Left lung (tissue), 10 donors: Measurements from ENCODE around the gene AAGAB. TPM values are rescaled to one million over a fixed set of nuclear protein-coding genes. Genes with fewer than 3 reads are reported as not detected.

Source experiments
- ATAC-seq: fragments of 200-7000 bp; cut with Tn5 transposase; one replicate; pipeline ENCODE4 v1.9.1; 2020; ENCODE audit warnings: moderate library complexity
- DNase-seq, 4 donors: peaks; one replicate each; pipeline ENCODE4 v3.0.0-alpha.2; 2013 to 2020
- H3K27ac ChIP-seq, 2 donors: fragments of 200-600 bp; sonication (generic) in 1 of 2; one replicate each; pipeline versions ENCODE4 v1.5.0 to v1.8.0; 2020 to 2021
- H3K27me3 ChIP-seq, 2 donors: fragments of 200-600 bp; sonication (generic) in 1 of 2; one replicate each; pipeline versions ENCODE4 v1.5.0 to v1.8.0; 2020 to 2021
- H3K36me3 ChIP-seq, 2 donors: fragments of 200-600 bp; sonication (generic) in 1 of 2; one replicate each; pipeline versions ENCODE4 v1.5.0 to v1.8.0; 2020 to 2021
- H3K4me1 ChIP-seq, 2 donors: fragments of 200-600 bp; one replicate each; pipeline ENCODE4 v1.8.0; 2021
- H3K4me3 ChIP-seq, 2 donors: fragments of 200-600 bp; sonication (generic) in 1 of 2; one replicate each; pipeline versions ENCODE4 v1.5.0 to v1.8.0; 2020 to 2021; ENCODE audit warnings: mild to moderate bottlenecking in 1 of 2
- H3K9me3 ChIP-seq, 2 donors: fragments of 200-600 bp; sonication (generic) in 1 of 2; one replicate each; pipeline versions ENCODE4 v1.5.0 to v1.8.0; 2020 to 2021
- CTCF ChIP-seq, 2 donors: fragments of 200-600 bp; sonication (generic) in 1 of 2; IDR thresholded peaks; one replicate each; pipeline versions ENCODE4 v1.5.0 to v1.8.0; 2021; ENCODE audit warnings: antibody characterized with exemption in 2 of 2
- intact Hi-C, 2 donors: fragments of 100-400 bp; cut with DNase I; formaldehyde crosslinking; loops; one replicate each; pipeline versions ENCODE4 v1.11.2 to v1.14.2; 2022
- polyA plus RNA-seq, 6 donors: library from polyadenylated mRNA; unstranded; fragments of 120-200 nt; gene quantifications; one replicate each; pipeline ENCODE4 v1.2.1, GENCODE V29; 2013; ENCODE audit not compliant: insufficient read length in 6 of 6
- total RNA-seq, 2 donors: library from RNA; stranded (reverse); fragmentation: NEBNext Ultra II Directional; extraction: Animal tissue kit (Norgen Biotek cat#: 25700); gene quantifications; one replicate each; pipeline ENCODE4 v1.2.1, GENCODE V29; 2021
- donor health status: DM: no; HTN: yes; CAD: no.
- donor health status: DM: no; HTN: no; CAD: no.

AAGAB gene
- total and polyA plus RNA-seq, 8 donors = 24.9 to 42.4 (median 29.9) TPM

GRCh38 chr15:67185051-67185450, 69.4 kb downstream of the AAGAB start:
- no peak overlapping the region for H3K27ac ChIP-seq

GRCh38 chr15:67184208-67184925, 70.1 kb downstream of the AAGAB start:
- DNase-seq (no peak), ATAC-seq (no peak)
- TF ChIP-seq CTCF (IDR thresholded peaks at IDR 0.05) = no peak
- Histone ChIP-seq H3K4me3 (no peak overlapping the region), H3K9me3 (no peaks in the 10 kb centered on the region), H3K36me3 (peaks cover 0 to 58% of the 10 kb centered on the region in 2 donors), H3K27ac (no peak overlapping the region), H3K27me3 (no peaks in the 10 kb centered on the region), H3K4me1 (peaks cover 7 to 14% of the 10 kb centered on the region in 2 donors)
- intact Hi-C loops = no loop called here

More at GRCh38 chr15:67185051-67185450, 69.4 kb downstream of the AAGAB start:
- no peak for TF ChIP-seq CTCF (IDR thresholded peaks at IDR 0.05)
- Histone ChIP-seq H3K36me3 (peaks cover 0 to 65% of the 10 kb centered on the region in 2 donors), H3K27me3 (no peaks in the 10 kb centered on the region), H3K4me1 (peaks cover 7 to 14% of the 10 kb centered on the region in 2 donors), H3K4me3 (no peak overlapping the region), H3K9me3 (no peaks in the 10 kb centered on the region)
- intact Hi-C loops = no loop called here
- no peak for ATAC-seq
- DNase-seq = no peak

DNA sequence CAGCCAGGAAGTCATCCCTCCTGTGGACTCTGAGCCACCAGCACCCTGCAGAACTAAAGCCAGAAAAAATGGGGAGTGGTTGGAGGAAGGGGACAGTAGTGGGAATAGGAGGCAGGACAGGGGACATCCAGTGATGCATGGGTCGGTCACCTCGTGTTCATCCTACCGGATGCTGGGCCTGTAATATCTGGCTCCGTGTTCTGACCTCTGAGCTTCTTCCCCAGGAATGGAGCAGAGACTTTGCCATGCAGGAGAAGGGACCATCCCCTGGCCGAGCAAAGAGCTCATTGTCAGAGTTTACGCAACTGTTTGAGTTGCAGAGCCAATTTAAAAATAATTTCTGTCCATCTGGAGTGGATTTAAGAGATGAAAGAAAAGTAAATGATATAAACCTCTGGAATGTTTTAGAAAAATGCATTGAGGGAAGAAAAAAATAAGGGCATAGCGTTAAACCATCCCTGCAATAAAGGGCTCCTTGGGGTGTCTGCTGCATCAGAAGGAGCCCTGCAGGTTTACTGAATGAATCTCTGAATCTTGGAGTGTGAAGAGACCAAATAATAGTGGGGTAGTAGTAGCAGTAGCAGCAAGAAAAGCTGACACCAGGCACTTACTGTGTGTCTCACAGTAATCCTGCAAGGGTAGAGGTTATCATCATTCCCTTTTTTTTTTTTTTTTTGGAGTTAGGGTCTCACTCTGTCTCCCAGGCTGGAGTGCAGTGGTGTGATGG, 70.9 kb downstream of the AAGAB start:
- Histone ChIP-seq H3K36me3 (peaks cover 0 to 51% of the 10 kb centered on the region in 2 donors), H3K4me1 (peaks cover 0 to 14% of the 10 kb centered on the region in 2 donors), H3K4me3 (no peak overlapping the region), H3K27ac (no peak overlapping the region), H3K27me3 (no peaks in the 10 kb centered on the region), H3K9me3 (no peaks in the 10 kb centered on the region)
- ATAC-seq (no peak), DNase-seq (peak in 1 of 4 donors; percentile 40)
- TF ChIP-seq CTCF (IDR thresholded peaks at IDR 0.05) = no peak
- intact Hi-C loops = no loop called here

- intact Hi-C loops = no loop called here
- no peak overlapping the region for H3K4me3 ChIP-seq
- H3K27me3 ChIP-seq = no peaks in the 10 kb centered on the region
- no peak for TF ChIP-seq CTCF (IDR thresholded peaks at IDR 0.05)
- DNase-seq (no peak), ATAC-seq (no peak)
- peaks cover 8 to 28% of the 10 kb centered on the region in 2 donors for H3K4me1 ChIP-seq
- H3K27ac ChIP-seq = no peak overlapping the region
- H3K36me3 ChIP-seq = peaks cover 0 to 29% of the 10 kb centered on the region in 2 donors
- no peaks in the 10 kb centered on the region for H3K9me3 ChIP-seq
These were observed 73.2 kb downstream of the AAGAB start for GRCh38 chr15:67181221-67181639.

DNA sequence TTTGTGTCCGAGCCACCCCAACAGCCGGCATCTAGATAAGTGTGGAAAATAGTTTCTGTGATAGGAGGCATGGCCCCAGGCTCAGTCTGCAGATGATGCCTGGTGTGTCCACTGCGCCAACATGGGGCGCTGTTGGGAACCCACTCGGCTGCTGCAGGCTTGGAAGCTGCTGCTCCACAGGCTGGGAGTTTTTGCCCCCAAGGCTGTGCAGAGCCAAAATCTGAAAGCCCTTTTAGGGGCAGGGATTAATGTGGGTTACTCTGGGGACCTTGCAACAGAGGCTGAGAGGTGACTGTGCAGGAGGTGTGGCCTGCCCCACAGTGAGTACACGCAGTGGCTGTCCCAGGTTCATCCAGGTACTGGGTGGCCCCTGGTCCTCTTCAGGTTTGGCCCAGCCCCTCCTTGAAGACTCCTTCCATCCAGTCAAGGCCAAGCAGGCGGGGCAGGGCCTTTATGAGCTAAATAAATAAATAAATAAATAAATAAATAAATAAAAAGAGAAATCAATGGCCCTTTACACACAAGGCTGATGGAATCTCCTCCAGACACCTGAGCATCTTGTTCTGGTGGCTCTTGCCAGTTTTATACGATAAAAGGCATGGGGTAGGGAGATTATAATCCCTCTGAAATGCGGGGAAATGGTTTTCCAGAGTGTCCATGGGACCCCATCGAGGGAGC, 73.8 kb downstream of the AAGAB start:
- Histone ChIP-seq H3K4me1 (peaks cover 13 to 28% of the 10 kb centered on the region in 2 donors), H3K36me3 (peaks cover 0 to 28% of the 10 kb centered on the region in 2 donors), H3K9me3 (no peaks in the 10 kb centered on the region), H3K27ac (no peak overlapping the region), H3K27me3 (no peaks in the 10 kb centered on the region), H3K4me3 (no peak overlapping the region)
- DNase-seq (no peak), ATAC-seq (no peak)
- TF ChIP-seq CTCF (IDR thresholded peaks at IDR 0.05) = no peak
- intact Hi-C loops = no loop called here
